ENCODE results near the gene ZCCHC13. TPM values are rescaled to one million over a fixed set of nuclear protein-coding genes. Genes with fewer than 3 reads are reported as not detected.

ZCCHC13 gene
- total and polyA plus RNA-seq, 2 of the 8 experiments (the other 6 are each of a cell fraction or from before 2014, with no cell fraction given) = not detected

DNA sequence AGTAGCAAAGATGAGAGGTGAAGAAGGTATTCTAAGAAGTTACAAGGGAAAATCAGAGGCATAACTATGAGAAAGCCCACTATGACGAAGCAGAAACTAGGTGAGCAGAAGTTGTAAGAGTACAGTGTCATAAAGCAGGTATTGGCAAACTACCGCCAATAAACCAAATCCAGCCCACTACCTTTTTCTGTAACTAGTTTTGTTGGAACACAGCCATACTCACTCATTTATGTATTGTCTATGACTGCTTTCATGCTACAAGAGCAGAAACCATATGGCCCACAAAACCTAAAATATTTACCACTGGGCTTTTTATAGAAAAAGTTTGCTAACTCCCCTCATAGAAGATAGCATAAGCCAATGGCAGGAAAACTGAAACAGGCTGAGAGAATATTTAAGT is 31.8 kb upstream of the ZCCHC13 start (continued):
- TF ChIP-seq, protein P1, sequence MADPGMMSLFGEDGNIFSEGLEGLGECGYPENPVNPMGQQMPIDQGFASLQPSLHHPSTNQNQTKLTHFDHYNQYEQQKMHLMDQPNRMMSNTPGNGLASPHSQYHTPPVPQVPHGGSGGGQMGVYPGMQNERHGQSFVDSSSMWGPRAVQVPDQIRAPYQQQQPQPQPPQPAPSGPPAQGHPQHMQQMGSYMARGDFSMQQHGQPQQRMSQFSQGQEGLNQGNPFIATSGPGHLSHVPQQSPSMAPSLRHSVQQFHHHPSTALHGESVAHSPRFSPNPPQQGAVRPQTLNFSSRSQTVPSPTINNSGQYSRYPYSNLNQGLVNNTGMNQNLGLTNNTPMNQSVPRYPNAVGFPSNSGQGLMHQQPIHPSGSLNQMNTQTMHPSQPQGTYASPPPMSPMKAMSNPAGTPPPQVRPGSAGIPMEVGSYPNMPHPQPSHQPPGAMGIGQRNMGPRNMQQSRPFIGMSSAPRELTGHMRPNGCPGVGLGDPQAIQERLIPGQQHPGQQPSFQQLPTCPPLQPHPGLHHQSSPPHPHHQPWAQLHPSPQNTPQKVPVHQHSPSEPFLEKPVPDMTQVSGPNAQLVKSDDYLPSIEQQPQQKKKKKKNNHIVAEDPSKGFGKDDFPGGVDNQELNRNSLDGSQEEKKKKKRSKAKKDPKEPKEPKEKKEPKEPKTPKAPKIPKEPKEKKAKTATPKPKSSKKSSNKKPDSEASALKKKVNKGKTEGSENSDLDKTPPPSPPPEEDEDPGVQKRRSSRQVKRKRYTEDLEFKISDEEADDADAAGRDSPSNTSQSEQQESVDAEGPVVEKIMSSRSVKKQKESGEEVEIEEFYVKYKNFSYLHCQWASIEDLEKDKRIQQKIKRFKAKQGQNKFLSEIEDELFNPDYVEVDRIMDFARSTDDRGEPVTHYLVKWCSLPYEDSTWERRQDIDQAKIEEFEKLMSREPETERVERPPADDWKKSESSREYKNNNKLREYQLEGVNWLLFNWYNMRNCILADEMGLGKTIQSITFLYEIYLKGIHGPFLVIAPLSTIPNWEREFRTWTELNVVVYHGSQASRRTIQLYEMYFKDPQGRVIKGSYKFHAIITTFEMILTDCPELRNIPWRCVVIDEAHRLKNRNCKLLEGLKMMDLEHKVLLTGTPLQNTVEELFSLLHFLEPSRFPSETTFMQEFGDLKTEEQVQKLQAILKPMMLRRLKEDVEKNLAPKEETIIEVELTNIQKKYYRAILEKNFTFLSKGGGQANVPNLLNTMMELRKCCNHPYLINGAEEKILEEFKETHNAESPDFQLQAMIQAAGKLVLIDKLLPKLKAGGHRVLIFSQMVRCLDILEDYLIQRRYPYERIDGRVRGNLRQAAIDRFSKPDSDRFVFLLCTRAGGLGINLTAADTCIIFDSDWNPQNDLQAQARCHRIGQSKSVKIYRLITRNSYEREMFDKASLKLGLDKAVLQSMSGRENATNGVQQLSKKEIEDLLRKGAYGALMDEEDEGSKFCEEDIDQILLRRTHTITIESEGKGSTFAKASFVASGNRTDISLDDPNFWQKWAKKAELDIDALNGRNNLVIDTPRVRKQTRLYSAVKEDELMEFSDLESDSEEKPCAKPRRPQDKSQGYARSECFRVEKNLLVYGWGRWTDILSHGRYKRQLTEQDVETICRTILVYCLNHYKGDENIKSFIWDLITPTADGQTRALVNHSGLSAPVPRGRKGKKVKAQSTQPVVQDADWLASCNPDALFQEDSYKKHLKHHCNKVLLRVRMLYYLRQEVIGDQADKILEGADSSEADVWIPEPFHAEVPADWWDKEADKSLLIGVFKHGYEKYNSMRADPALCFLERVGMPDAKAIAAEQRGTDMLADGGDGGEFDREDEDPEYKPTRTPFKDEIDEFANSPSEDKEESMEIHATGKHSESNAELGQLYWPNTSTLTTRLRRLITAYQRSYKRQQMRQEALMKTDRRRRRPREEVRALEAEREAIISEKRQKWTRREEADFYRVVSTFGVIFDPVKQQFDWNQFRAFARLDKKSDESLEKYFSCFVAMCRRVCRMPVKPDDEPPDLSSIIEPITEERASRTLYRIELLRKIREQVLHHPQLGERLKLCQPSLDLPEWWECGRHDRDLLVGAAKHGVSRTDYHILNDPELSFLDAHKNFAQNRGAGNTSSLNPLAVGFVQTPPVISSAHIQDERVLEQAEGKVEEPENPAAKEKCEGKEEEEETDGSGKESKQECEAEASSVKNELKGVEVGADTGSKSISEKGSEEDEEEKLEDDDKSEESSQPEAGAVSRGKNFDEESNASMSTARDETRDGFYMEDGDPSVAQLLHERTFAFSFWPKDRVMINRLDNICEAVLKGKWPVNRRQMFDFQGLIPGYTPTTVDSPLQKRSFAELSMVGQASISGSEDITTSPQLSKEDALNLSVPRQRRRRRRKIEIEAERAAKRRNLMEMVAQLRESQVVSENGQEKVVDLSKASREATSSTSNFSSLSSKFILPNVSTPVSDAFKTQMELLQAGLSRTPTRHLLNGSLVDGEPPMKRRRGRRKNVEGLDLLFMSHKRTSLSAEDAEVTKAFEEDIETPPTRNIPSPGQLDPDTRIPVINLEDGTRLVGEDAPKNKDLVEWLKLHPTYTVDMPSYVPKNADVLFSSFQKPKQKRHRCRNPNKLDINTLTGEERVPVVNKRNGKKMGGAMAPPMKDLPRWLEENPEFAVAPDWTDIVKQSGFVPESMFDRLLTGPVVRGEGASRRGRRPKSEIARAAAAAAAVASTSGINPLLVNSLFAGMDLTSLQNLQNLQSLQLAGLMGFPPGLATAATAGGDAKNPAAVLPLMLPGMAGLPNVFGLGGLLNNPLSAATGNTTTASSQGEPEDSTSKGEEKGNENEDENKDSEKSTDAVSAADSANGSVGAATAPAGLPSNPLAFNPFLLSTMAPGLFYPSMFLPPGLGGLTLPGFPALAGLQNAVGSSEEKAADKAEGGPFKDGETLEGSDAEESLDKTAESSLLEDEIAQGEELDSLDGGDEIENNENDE (IDR thresholded peaks at IDR 0.05; ENCODE audit: insufficient replicate concordance, low read length) = no peak
- TF ChIP-seq BACH1 (IDR thresholded peaks at IDR 0.05; ENCODE audit: low read length) (no peak), ASH2L (IDR thresholded peaks at IDR 0.05; ENCODE audit: low read length) (no peak), RAD21 (IDR thresholded peaks at IDR 0.05 in 1 of 2, conservative IDR thresholded peaks at IDR 0.05 in 1 of 2; ENCODE audit: low read depth in 2 of 2, low read length in 2 of 2) (no peak), ZNF274 (IDR thresholded peaks at IDR 0.05; ENCODE audit: borderline replicate concordance, extremely low read depth, low read length) (no peak), FOSL1 (IDR thresholded peaks at IDR 0.05; ENCODE audit: insufficient read depth, low read depth, low read length) (no peak)
- TF ChIP-seq, protein P2, sequence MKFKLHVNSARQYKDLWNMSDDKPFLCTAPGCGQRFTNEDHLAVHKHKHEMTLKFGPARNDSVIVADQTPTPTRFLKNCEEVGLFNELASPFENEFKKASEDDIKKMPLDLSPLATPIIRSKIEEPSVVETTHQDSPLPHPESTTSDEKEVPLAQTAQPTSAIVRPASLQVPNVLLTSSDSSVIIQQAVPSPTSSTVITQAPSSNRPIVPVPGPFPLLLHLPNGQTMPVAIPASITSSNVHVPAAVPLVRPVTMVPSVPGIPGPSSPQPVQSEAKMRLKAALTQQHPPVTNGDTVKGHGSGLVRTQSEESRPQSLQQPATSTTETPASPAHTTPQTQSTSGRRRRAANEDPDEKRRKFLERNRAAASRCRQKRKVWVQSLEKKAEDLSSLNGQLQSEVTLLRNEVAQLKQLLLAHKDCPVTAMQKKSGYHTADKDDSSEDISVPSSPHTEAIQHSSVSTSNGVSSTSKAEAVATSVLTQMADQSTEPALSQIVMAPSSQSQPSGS (IDR thresholded peaks at IDR 0.05; ENCODE audit: low read length) = no peak
- TF ChIP-seq, protein P3, sequence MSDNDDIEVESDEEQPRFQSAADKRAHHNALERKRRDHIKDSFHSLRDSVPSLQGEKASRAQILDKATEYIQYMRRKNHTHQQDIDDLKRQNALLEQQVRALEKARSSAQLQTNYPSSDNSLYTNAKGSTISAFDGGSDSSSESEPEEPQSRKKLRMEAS (IDR thresholded peaks at IDR 0.05) = no peak
- TF ChIP-seq, protein P4, sequence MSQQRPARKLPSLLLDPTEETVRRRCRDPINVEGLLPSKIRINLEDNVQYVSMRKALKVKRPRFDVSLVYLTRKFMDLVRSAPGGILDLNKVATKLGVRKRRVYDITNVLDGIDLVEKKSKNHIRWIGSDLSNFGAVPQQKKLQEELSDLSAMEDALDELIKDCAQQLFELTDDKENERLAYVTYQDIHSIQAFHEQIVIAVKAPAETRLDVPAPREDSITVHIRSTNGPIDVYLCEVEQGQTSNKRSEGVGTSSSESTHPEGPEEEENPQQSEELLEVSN (IDR thresholded peaks at IDR 0.05) = no peak
